ENCODE measurements around the gene RTTN.
A peak's percentile ranks its signal among the peaks of the same experiment; 100 is the strongest.

Gene RTTN

DNA sequence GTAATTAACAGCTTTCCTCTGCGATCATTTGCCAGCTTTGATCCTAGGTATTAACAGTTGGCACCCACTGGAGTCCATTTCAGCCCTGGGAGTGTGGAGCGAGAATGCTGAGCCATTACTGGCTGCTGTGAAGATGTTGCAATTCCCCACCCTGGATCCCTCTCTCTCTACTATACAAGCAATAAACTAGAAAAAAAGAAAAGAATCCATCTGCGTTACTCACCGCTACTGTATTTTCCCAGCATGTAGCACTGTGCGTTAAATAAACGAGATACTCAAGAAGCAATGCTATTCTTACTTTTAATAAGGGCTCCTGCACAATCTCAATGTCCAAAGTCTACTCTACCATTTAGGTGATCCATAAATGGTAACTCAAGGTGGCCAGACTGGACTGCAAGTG, 8.5 kb downstream of the RTTN start:
- no peak for DNase-seq

GRCh38 chr18:70195852-70196434, 9.5 kb downstream of the RTTN start:
- peak; percentile 33 for DNase-seq

DNA sequence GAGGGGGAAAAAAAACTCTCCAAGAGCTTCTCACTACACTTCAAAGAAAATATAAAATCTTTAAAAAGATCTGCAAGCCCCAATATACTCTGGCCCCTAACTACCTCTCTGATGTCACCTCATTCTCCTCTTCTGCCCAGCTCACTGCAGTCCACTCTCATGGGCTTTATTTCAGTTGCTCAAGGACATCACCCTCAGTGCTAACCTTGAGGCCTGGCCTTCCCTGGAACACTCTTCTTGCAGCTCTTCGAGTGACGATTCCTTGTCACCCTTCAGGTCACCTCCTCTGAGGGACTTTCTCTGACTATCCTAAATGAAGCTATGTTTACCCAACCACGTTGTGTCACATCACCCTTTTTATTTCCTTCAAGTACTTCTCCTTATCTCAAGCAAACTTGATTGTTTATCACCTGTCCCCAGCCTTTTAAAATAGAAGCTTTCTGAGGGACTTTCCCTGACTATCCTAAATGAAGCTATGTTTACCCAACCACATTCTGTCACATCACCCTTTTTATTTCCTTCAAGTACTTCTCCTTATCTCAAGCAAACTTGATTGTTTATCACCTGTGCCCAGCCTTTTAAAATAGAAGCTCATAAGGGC, 10.4 kb downstream of the RTTN start:
- DNase-seq, result no peak

- DNase-seq, result no peak
Observed at GRCh38 chr18:70194227-70194890, 11.1 kb downstream of the RTTN start.

- no peak for DNase-seq
Observed at GRCh38 chr18:70190529-70190928, 15.0 kb downstream of the RTTN start.

- DNase-seq, result no peak
Observed at GRCh38 chr18:70188113-70188512, 17.4 kb downstream of the RTTN start.

- no peak for DNase-seq
Observed at GRCh38 chr18:70183441-70183840, 22.0 kb downstream of the RTTN start.

DNA sequence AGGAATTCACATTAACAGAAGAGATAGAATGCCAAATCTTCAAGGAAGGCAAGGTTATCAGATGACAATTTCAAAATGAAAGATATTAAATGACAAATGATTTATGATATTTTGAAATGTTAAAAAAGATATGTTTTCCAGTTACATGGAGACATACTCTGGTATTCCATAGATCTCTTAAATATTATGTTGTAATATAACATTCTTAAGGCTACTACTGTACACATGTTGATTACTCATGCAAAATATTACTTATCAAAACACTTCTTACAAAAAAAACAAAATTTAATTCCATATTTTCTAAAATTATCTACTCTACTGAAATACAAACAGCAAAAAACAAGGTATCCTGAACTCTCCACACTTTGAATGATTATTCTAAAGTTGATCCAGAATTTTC, 22.9 kb downstream of the RTTN start:
- DNase-seq, result no peak

- no peak for DNase-seq
Observed at GRCh38 chr18:70181725-70182124, 23.8 kb downstream of the RTTN start.

GRCh38 chr18:70181015-70181414, 24.5 kb downstream of the RTTN start:
- DNase-seq, result no peak

- no peak for DNase-seq
Observed at GRCh38 chr18:70176537-70176936, 28.9 kb downstream of the RTTN start.

DNA sequence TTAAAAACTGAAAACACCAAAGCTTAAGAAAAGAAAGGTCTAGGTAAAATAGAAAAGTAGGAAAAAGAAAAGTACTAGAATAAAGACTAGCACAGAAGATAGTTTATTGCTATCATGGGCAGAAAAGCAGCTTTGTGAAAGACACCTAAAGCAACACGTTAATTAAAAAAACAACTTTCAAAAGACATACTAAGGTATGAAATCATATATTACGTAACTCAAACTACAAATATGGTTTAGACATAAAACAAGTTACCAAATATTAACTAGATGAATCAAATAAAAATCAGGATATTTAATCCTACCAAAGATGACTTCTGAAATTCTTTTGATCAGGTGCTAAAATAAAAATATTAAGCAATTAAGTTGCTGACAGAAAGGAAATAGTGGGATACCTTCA, 30.3 kb downstream of the RTTN start:
- no peak for DNase-seq

DNA sequence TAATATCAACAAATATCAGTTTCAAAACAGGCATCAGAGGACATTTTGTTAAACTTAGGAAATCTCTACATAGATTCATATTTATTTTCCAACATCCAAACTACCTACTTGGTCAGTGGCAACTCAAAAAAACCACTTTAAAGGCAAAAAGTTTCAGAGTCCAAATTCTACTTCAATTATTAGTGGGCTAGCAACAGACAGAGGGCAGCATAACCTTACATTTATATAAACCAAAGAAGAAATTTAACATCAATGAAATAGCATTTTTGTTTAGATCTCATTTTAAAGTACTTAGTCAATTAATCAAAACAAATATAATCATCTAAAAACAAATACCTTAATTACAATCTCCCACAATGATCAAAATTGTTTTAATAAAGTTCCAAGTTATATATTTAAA, 33.3 kb downstream of the RTTN start:
- no peak for DNase-seq

DNA sequence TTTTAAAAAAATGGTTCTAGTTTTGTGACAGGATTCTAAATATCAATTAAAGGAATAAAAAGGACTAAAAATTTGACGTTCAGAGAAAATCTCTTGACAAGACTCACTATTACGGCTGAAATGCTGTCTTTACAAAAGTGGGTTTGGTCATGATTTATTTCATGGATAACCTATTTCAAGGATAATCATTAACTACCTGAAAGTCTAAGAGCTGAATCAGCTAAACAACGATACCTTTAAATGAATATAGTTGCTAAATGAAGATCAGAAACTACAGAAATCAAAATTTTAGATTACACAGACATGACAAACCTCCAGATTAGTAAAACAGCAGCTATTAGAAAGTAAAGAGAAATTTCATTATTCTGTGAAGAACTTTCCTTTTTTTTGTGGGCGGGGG, 35.7 kb downstream of the RTTN start:
- DNase-seq, result no peak

DNA sequence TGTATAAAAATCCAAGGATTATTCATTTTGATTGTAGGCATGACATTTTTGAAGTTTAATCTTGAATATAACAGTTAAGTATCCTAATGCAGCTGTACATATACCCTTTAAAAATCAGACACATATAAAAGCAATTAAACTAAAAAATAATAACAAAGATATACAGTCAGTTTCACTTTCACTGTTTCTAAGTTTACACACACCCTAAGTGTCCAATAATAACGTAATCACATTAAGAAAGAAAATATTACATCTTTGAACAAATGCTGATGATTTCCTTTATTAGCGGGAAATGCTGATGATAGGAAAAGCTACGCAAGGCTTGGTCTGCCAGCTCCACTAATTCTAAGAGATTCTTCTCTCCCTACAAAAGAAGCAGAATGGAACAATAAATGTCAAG, 38.8 kb downstream of the RTTN start:
- no peak for DNase-seq

DNA sequence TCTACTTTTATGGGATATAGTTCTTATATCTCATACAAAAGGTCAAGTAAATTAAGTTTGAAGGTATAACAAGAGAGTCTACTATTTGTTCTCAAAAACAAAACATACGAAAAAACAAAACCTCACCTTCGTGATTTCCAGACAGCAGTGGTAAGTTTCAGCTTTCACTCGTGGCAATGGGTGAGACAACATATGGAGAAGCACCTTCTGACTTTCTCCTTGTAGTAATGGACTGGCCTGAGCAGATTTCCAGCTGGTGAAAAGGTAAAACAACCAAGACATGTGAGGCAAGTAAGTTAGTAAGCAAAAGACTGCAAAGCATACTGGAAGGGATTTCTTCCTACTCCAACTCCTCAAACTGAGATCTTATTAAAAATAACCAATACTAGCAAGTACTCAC, 39.6 kb downstream of the RTTN start:
- no peak for DNase-seq

GRCh38 chr18:70160073-70160678, 45.3 kb downstream of the RTTN start:
- DNase-seq, result no peak

DNA sequence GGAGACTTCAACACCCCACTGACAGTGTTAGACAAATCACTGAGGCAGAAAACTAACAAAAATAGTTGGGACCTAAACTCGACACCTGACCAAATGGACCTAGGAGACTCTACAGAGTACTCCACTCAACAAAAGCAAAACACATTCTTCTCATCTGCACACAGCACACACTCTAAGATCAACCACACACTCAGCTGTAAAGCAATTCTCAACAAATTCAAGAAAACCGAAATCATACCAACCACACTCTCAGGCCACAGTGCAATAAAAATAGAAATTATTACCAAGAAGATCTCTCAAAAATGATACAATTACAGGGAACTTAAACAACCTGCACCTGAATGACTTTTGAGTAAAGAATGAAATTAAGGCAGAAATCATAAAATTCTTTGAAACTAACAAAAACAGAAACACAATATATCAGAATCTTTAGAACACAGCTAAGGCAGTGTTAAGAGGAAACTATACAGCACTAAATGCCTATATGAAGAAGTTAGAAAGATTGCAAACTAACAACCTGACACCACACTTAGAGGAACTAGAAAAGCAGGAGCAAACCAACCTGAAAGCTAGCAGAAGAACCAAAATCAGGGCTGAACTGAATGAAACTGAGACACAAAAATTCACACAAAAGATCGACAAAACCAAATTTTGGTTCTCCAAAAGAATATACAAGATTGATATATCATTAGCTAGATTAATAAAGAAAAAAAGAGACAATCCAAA, 46.3 kb downstream of the RTTN start:
- DNase-seq, result no peak

GRCh38 chr18:70156886-70157285, 48.6 kb downstream of the RTTN start:
- no peak for DNase-seq

DNA sequence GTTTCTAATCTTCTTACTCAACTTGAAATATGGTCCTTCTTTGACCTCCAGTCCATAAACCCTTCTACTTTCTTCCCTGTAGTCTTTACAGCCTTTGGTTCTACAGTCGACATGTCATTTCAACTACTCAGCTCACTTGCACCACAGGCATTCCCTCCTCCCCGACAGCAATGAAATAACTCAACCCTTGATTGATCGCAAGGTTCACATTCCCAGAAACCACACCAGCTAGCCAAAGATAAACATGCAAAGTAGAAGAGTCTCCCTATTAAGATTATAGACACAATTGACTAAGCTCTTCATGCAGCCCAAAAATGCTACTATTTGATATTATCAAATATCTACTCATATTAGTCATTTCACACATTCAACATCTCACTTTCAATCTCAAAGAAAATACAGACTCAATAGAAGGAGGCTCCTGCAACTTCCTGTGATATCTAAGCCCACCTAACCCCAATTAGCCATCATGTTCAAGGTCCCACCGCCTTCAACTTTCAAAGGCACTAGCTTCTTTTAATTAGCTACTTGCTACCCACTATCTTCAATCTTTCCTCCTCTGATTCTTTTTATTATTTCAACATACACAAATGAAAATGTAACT, 50.8 kb downstream of the RTTN start:
- no peak for DNase-seq

DNA sequence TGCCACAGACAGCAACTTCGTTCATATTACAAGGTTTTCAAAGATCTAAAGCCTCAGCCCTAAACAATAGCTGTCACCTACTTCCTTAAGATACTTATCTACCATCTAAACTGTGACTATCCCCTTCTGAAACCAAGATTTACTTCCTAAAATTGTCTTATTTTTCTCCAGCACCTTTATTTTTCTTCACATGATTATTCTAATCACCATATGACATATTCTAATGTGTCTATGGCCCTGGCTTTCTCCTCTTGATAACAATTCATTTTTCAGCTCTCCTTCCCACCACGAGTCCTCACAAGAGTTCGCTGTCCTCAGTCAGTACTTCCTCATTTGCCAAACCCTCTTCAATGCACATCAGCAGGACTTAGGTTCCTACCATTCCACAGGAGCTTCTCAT, 53.9 kb downstream of the RTTN start:
- no peak for DNase-seq

DNA sequence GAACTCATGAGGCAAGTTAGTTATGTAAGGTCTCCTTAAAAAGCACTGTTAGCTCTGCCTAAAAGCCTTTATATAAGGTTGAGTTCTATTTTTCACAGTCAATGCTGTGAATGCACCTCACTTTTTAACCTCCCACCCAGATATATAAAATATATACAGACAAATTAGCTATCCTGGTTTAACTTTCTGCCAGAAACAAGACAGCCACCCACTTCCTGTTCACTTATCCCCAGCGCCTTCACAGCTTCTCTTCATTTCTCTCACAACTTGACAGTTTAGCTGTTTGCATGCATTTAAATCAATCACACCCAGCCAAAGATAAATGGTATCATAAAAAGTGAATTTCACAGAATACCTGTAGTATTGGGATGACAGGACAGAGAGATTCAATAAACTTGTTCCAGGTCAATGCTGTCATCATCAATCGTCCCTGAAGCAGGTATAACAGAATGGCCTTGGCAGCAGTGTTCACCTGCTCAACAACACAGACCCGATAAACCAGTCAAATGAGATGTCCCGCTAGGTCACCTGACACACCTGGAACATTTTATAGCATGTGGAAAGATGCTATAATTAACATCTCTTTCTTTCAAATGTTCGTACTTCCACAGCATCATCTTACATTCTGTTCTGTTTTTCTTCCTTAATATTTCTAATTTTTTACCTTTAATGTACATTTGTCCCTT, 55.7 kb downstream of the RTTN start:
- DNase-seq, result no peak

DNA sequence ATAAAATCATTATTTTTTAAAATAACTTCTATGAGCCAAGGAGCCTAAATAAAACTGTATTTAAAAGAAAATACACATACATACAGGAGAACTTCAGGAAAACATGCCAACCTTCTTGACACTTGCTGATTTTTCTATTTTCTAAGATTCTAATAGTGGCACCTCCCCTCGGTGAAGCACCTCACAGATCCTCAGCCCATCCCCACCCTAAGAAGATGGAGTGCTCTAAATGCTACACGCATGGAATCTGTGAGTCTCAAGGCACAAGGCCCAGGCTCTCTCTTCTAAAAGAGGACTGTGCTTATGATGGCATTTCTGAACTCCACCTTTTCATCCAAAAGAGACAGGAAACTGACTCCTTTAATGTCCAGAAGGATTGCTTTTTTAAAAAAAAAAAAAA, 56.3 kb downstream of the RTTN start:
- DNase-seq, result no peak
